C4-2B (cell line): ENCODE measurements around the gene BCL2L12.

ENCODE experiments used
- H3K27ac ChIP-seq: fragments of 450-650 bp; 2 replicates; pipeline ENCODE4 v1.5.1; 2017
- CTCF ChIP-seq: fragments of 450-650 bp; conservative IDR thresholded peaks from 2 replicates; pipeline ENCODE4 v1.5.1; 2017; ENCODE audit warnings: mild to moderate bottlenecking
- ZFX ChIP-seq: fragments of 450-650 bp; IDR thresholded peaks from 2 replicates; pipeline ENCODE4 v1.6.1; 2017

Gene BCL2L12

GRCh38 chr19:49684251-49684982 lies 18.7 kb downstream of the BCL2L12 start:
- TF ChIP-seq ZFX = no peak
- TF ChIP-seq CTCF = peak; percentile 83
- H3K27ac ChIP-seq = no peak overlapping the region

- TF ChIP-seq CTCF = no peak; the same call in 1 of the 2 replicates
- no peak overlapping the region for H3K27ac ChIP-seq
Measured at GRCh38 chr19:49684983-49685553, 19.3 kb downstream of the BCL2L12 start.

GRCh38 chr19:49685845-49686332 lies 20.2 kb downstream of the BCL2L12 start:
- H3K27ac ChIP-seq = no peak overlapping the region

GRCh38 chr19:49686503-49687088 lies 20.9 kb downstream of the BCL2L12 start:
- TF ChIP-seq CTCF (no peak), ZFX (no peak)

More at GRCh38 chr19:49685845-49686332, 20.2 kb downstream of the BCL2L12 start:
- no peak for TF ChIP-seq CTCF
- TF ChIP-seq ZFX = no peak

GRCh38 chr19:49687150-49687549 lies 21.4 kb downstream of the BCL2L12 start:
- no peak overlapping the region for H3K27ac ChIP-seq
- TF ChIP-seq CTCF (no peak), ZFX (no peak)

More at GRCh38 chr19:49686503-49687088, 20.9 kb downstream of the BCL2L12 start:
- H3K27ac ChIP-seq = no peak overlapping the region

- H3K27ac ChIP-seq = no peak overlapping the region
- TF ChIP-seq CTCF (no peak), ZFX (no peak)
Measured at GRCh38 chr19:49687566-49688316, 22.0 kb downstream of the BCL2L12 start.
